OCI-LY7 (cell line): Measurements from ENCODE around the gene NUDT19. TPM values are rescaled to one million over a fixed set of nuclear protein-coding genes. Genes with fewer than 3 reads are reported as not detected.

Experiments
- BruUV-seq: library from RNA; stranded (reverse); fragments of 400-500 nt; replicated peaks from 2 replicates; lab custom pipeline; 2021; lab: Mats Ljungman, UMichigan
- CTCF ChIA-PET: fragments of 300-600 bp; sonication (Branson Sonifier 250); formaldehyde crosslinking; loops from one replicate; lab custom pipeline; 2022; ENCODE audit warnings: antibody characterized with exemption; ENCODE audit not compliant: unreplicated experiment; lab: Charles Lee
- POLR2A ChIA-PET: fragments of 300-600 bp; sonication (Branson Sonifier 250); formaldehyde crosslinking; loops from one replicate; lab custom pipeline; 2022; ENCODE audit warnings: antibody characterized with exemption; lab: Charles Lee
- DNase-seq: peaks from one replicate; pipeline ENCODE4 v3.0.0-alpha.2; 2015; ENCODE audit warnings: low spot score
- H2AFZ ChIP-seq: fragments of 200-600 bp; sonication (generic), shearing (Covaris generic); 2 replicates; pipeline ENCODE4 v1.6.1; 2014; ENCODE audit warnings: mild to moderate bottlenecking, antibody characterized with exemption, low read length, moderate library complexity
- H3K27ac ChIP-seq: fragments of 200-600 bp; sonication (generic); 2 replicates; pipeline ENCODE4 v1.5.1; 2014; ENCODE audit warnings: mixed run types, low read depth, mild to moderate bottlenecking, moderate library complexity, low read length, inconsistent platforms; ENCODE audit not compliant: poor library complexity, severe bottlenecking
- H3K36me3 ChIP-seq: fragments of 200-600 bp; sonication (generic); 2 replicates; pipeline ENCODE4 v1.6.1; 2014; ENCODE audit warnings: mild to moderate bottlenecking, antibody characterized with exemption, low read length, moderate library complexity, mixed read lengths; ENCODE audit not compliant: insufficient read depth
- H3K4me1 ChIP-seq: fragments of 200-600 bp; sonication (generic); 2 replicates; pipeline ENCODE4 v1.5.1; 2014; ENCODE audit warnings: mild to moderate bottlenecking, low read length; ENCODE audit not compliant: insufficient read depth, poor library complexity, severe bottlenecking
- H3K4me2 ChIP-seq: fragments of 200-600 bp; sonication (generic); 2 replicates; pipeline ENCODE4 v1.6.1; 2014; ENCODE audit warnings: mild to moderate bottlenecking, low read length
- H3K4me3 ChIP-seq: fragments of 200-600 bp; sonication (generic); 2 replicates; pipeline ENCODE4 v1.5.1; 2014; ENCODE audit warnings: mild to moderate bottlenecking, low read depth, low read length; ENCODE audit not compliant: poor library complexity, severe bottlenecking
- H3K79me2 ChIP-seq: fragments of 200-600 bp; sonication (generic); 2 replicates; pipeline ENCODE4 v1.6.1; 2016; ENCODE audit warnings: low read depth, mild to moderate bottlenecking, low read length, moderate library complexity, mixed read lengths; ENCODE audit not compliant: insufficient read depth
- H3K9me2 ChIP-seq: fragments of 200-600 bp; sonication (generic); 2 replicates; pipeline ENCODE4 v1.6.1; 2016; ENCODE audit warnings: mild to moderate bottlenecking, low read length, mixed read lengths; ENCODE audit not compliant: insufficient read depth
- H3K9me3 ChIP-seq: fragments of 200-600 bp; sonication (generic); 2 replicates; pipeline ENCODE4 v1.6.1; 2014; ENCODE audit warnings: mild to moderate bottlenecking, mixed run types, low read length, mixed read lengths
- H4K20me1 ChIP-seq: fragments of 200-600 bp; sonication (generic); 2 replicates; pipeline ENCODE4 v1.6.1; 2014; ENCODE audit warnings: mild to moderate bottlenecking, antibody characterized with exemption, low read length, moderate library complexity, mixed read lengths; ENCODE audit not compliant: insufficient read depth
- CTCF ChIP-seq: fragments of 200-600 bp; sonication (generic); conservative IDR thresholded peaks from 2 replicates; pipeline ENCODE4 v1.5.1; 2014; ENCODE audit warnings: mild to moderate bottlenecking, antibody characterized with exemption, low read length, moderate library complexity, mixed read lengths
- EZH2phosphoT487 ChIP-seq: fragments of 200-600 bp; sonication (generic); IDR thresholded peaks from 2 replicates; pipeline ENCODE4 v1.6.1; 2018; ENCODE audit warnings: low read depth, borderline replicate concordance, mild to moderate bottlenecking, mixed run types, antibody characterized with exemption, low read length, moderate library complexity, mixed read lengths
- intact Hi-C: fragments of 100-400 bp; cut with micrococcal nuclease; formaldehyde crosslinking; loops from one replicate; pipeline ENCODE4 v1.10.0; 2022; ENCODE audit not compliant: unreplicated experiment
- total RNA-seq, 2 experiments: library from RNA; depleted of rRNA in 1 of 2; stranded (reverse); fragments of >200 nt in 1 of 2; shearing (Covaris generic) in 1 of 2; gene quantifications; 2 replicates each; pipeline ENCODE4 v1.2.3, GENCODE V29; 2014 to 2022

NUDT19 gene
- total RNA-seq, 2 experiments from 2014 or later = 3.4 to 6.8 TPM

GRCh38 chr19:32646556-32646955 is 45.1 kb upstream of the NUDT19 start:
- intact Hi-C loops = no loop called here
- Histone ChIP-seq H3K9me3 (no peaks in the 10 kb centered on the region), H4K20me1 (no peaks in the 10 kb centered on the region), H3K4me3 (no peak overlapping the region), H3K4me1 (no peaks in the 10 kb centered on the region), H3K27ac (no peak overlapping the region), H3K79me2 (no peaks in the 10 kb centered on the region), H3K9me2 (no peaks in the 10 kb centered on the region), H3K4me2 (no peak overlapping the region), H3K36me3 (peaks cover 58% of the 10 kb centered on the region), H2AFZ (no peak overlapping the region)
- CTCF ChIA-PET = interaction anchor here (0.6 kb wide), 1 partner anchor 1235 kb away, joined by 3 read pairs; no protein-coding TSS in a partner anchor
- BruUV-seq = no TSS peak
- TF ChIP-seq EZH2phosphoT487 (no peak), CTCF (no peak)
- DNase-seq = no peak
- POLR2A ChIA-PET = interaction anchor here (0.7 kb wide), 1 partner anchor 171 kb away, joined by 3 read pairs; no protein-coding TSS in a partner anchor

GRCh38 chr19:32647361-32647760 is 44.3 kb upstream of the NUDT19 start:
- H3K36me3 ChIP-seq = peaks cover 50% of the 10 kb centered on the region
- POLR2A ChIA-PET = no interaction called here
- CTCF ChIA-PET = no interaction called here
- TF ChIP-seq CTCF (no peak), EZH2phosphoT487 (no peak)
- DNase-seq = no peak
- H3K4me1 ChIP-seq = no peaks in the 10 kb centered on the region
- no peak overlapping the region for H2AFZ ChIP-seq
- no peak overlapping the region for H3K4me2 ChIP-seq
- H4K20me1 ChIP-seq = no peaks in the 10 kb centered on the region
- no peaks in the 10 kb centered on the region for H3K9me3 ChIP-seq
- no TSS peak for BruUV-seq
- intact Hi-C loops = no loop called here
- no peaks in the 10 kb centered on the region for H3K9me2 ChIP-seq
- no peak overlapping the region for H3K4me3 ChIP-seq
- no peak overlapping the region for H3K27ac ChIP-seq
- H3K79me2 ChIP-seq = no peaks in the 10 kb centered on the region

- no TSS peak for BruUV-seq
- no peaks in the 10 kb centered on the region for H3K79me2 ChIP-seq
- DNase-seq = no peak
- H3K9me2 ChIP-seq = no peaks in the 10 kb centered on the region
- H3K4me3 ChIP-seq = no peak overlapping the region
- H2AFZ ChIP-seq = no peak overlapping the region
- no peak for TF ChIP-seq CTCF
- TF ChIP-seq EZH2phosphoT487 = no peak
- H3K4me2 ChIP-seq = no peak overlapping the region
- H4K20me1 ChIP-seq = no peaks in the 10 kb centered on the region
- POLR2A ChIA-PET = no interaction called here
- no peak overlapping the region for H3K27ac ChIP-seq
- intact Hi-C loops = no loop called here
- no peaks in the 10 kb centered on the region for H3K9me3 ChIP-seq
- CTCF ChIA-PET = no interaction called here
- no peaks in the 10 kb centered on the region for H3K4me1 ChIP-seq
- peaks cover 50% of the 10 kb centered on the region for H3K36me3 ChIP-seq
Observed at GRCh38 chr19:32649751-32650150, 41.9 kb upstream of the NUDT19 start.
